Suprapubic skin (tissue), 3 donors: ENCODE results near the gene EIF2B5.

Source experiments
- CTCF ChIP-seq, 2 donors: fragments of 200-600 bp in 1 of 2; fragments of 450-650 bp in 1 of 2; sonication (generic) in 1 of 2; IDR thresholded peaks; one replicate each; pipeline ENCODE4 v1.5.1; 2016 to 2019; ENCODE audit warnings: antibody characterized with exemption in 2 of 2, mild to moderate bottlenecking in 1 of 2, moderate library complexity in 1 of 2
- EP300 ChIP-seq: sonication (generic); formaldehyde crosslinking; IDR thresholded peaks from one replicate; pipeline ENCODE4 v1.6.1; 2017; ENCODE audit warnings: antibody characterized with exemption

GRCh38 chr3:184142199-184142598 lies 7.0 kb downstream of the EIF2B5 start:
- no peak for TF ChIP-seq EP300
- no peak for TF ChIP-seq CTCF (IDR thresholded peaks at IDR 0.05)
